HCT116 (cell line): Measurements from ENCODE around the gene TTLL9. TPM values are rescaled to one million over a fixed set of nuclear protein-coding genes. Genes with fewer than 3 reads are reported as not detected.

Experiments used
- ATAC-seq: fragments of 200-7000 bp; cut with Tn5 transposase; 2 replicates; pipeline ENCODE4 v1.9.1; 2020; ENCODE audit warnings: mild to moderate bottlenecking, moderate library complexity
- BruUV-seq: library from RNA; stranded (reverse); fragments of 400-500 nt; replicated peaks from 2 replicates; lab custom pipeline; 2021; lab: Mats Ljungman, UMichigan
- CTCF ChIA-PET: fragments of 300-600 bp; sonication (Branson Sonifier 250); formaldehyde crosslinking; loops from one replicate; lab custom pipeline; 2021; ENCODE audit warnings: antibody characterized with exemption; lab: Charles Lee
- POLR2A ChIA-PET: fragments of 300-600, 350-600 bp; sonication (Branson Sonifier 250); formaldehyde crosslinking; loops from one replicate; lab custom pipeline; 2021; ENCODE audit warnings: antibody characterized with exemption; lab: Charles Lee
- RAD21 ChIA-PET, 2 experiments: fragments of 300-600 bp; sonication (Branson Sonifier 250); formaldehyde crosslinking; loops; one replicate each; lab custom pipeline; 2023; ENCODE audit warnings: low total read pairs in 2 of 2; ENCODE audit not compliant: uncharacterized antibody in 2 of 2, unreplicated experiment in 2 of 2, low non-redundant PET in 1 of 2; lab: Charles Lee
- DNase-seq: peaks from one replicate; pipeline ENCODE4 v3.0.0-alpha.2; 2010; ENCODE audit warnings: low read depth, low spot score
- H2AFZ ChIP-seq: fragments of 200-600 bp; shearing (Covaris generic), sonication (generic); 2 replicates; pipeline ENCODE4 v1.6.1; 2017; ENCODE audit warnings: low read depth, mixed run types, mixed read lengths, antibody characterized with exemption, low read length; ENCODE audit not compliant: poor library complexity, severe bottlenecking
- H3K27ac ChIP-seq: 2 replicates; pipeline ENCODE4 v1.5.1; 2012; ENCODE audit warnings: low read depth, low read length
- H3K27me3 ChIP-seq: fragments of 200-600 bp; sonication (generic); 2 replicates; pipeline ENCODE4 v1.6.1; 2016; ENCODE audit warnings: mixed run types, low read length, mixed read lengths; ENCODE audit not compliant: insufficient read depth
- H3K36me3 ChIP-seq, 2 experiments: fragments of 200-500 bp in 1 of 2; fragments of 200-600 bp in 1 of 2; sonication (Bioruptor generic) in 1 of 2; sonication (generic) in 1 of 2; 2 replicates each; pipeline versions ENCODE4 v1.5.1 to v1.6.1; 2014 to 2016; ENCODE audit warnings: low read length in 2 of 2, inconsistent platforms in 1 of 2, mixed read lengths in 1 of 2, mixed run types in 1 of 2; ENCODE audit not compliant: insufficient read depth in 2 of 2, control insufficient read depth in 1 of 2
- H3K4me1 ChIP-seq, 2 experiments: fragments of 200-600 bp in 1 of 2; sonication (generic) in 1 of 2; 2 replicates each; pipeline versions ENCODE4 v1.5.1 to v1.6.1; 2012 to 2017; ENCODE audit warnings: low read length in 2 of 2, inconsistent platforms in 1 of 2, mild to moderate bottlenecking in 1 of 2, mixed read lengths in 1 of 2, mixed run types in 1 of 2, moderate library complexity in 1 of 2; ENCODE audit not compliant: insufficient read depth in 2 of 2, control insufficient read depth in 1 of 2
- H3K4me2 ChIP-seq: fragments of 200-600 bp; sonication (generic); 2 replicates; pipeline ENCODE4 v1.6.1; 2017; ENCODE audit warnings: mixed run types, low read length, mixed read lengths
- H3K4me3 ChIP-seq, 2 experiments: fragments of 200-600 bp in 1 of 2; sonication (generic) in 1 of 2; replicated peaks in 1 of 2; 2 replicates each; pipeline ENCODE4 v1.5.1; 2011 to 2016; ENCODE audit warnings: low read length in 2 of 2, control low read depth in 1 of 2, low read depth in 1 of 2, mild to moderate bottlenecking in 1 of 2, mixed read lengths in 1 of 2, mixed run types in 1 of 2
- H3K79me2 ChIP-seq: fragments of 200-600 bp; sonication (generic); 2 replicates; pipeline ENCODE4 v1.6.1; 2017; ENCODE audit warnings: mild to moderate bottlenecking, mixed run types, low read length, moderate library complexity, mixed read lengths; ENCODE audit not compliant: insufficient read depth
- H3K9ac ChIP-seq: fragments of 200-600 bp; sonication (generic); 2 replicates; pipeline ENCODE4 v1.6.1; 2016; ENCODE audit warnings: low read length, mixed read lengths
- H3K9me2 ChIP-seq: fragments of 200-600 bp; sonication (generic), shearing (Covaris generic); 2 replicates; pipeline ENCODE4 v1.6.1; 2017; ENCODE audit warnings: mixed run types, mild to moderate bottlenecking, moderate library complexity; ENCODE audit not compliant: insufficient read depth
- H3K9me3 ChIP-seq, 2 experiments: fragments of 200-500 bp in 1 of 2; fragments of 200-600 bp in 1 of 2; sonication (Bioruptor generic) in 1 of 2; sonication (generic) in 1 of 2; 2 replicates each; pipeline ENCODE4 v1.6.1; 2014 to 2017; ENCODE audit warnings: low read length in 2 of 2, mixed read lengths in 2 of 2, inconsistent platforms in 1 of 2, low read depth in 1 of 2, mild to moderate bottlenecking in 1 of 2, mixed run types in 1 of 2, moderate library complexity in 1 of 2; ENCODE audit not compliant: control insufficient read depth in 1 of 2, insufficient read depth in 1 of 2
- H4K20me1 ChIP-seq: fragments of 200-600 bp; sonication (generic), shearing (Covaris generic); 2 replicates; pipeline ENCODE4 v1.6.1; 2017; ENCODE audit warnings: mixed run types, mild to moderate bottlenecking, moderate library complexity; ENCODE audit not compliant: insufficient read depth
- CBX3 ChIP-seq: IDR thresholded peaks from 2 replicates; pipeline ENCODE4 v1.6.1; 2012; ENCODE audit warnings: low read depth
- EGR1 ChIP-seq: IDR thresholded peaks from 2 replicates; pipeline ENCODE4 v1.6.1; 2012; ENCODE audit warnings: low read depth
- ELF1 ChIP-seq: IDR thresholded peaks from 2 replicates; pipeline ENCODE4 v1.6.1; 2012; ENCODE audit warnings: low read depth, borderline replicate concordance
- EZH2 ChIP-seq: fragments of 200-600 bp; sonication (generic); IDR thresholded peaks from 2 replicates; pipeline ENCODE4 v1.6.1; 2017; ENCODE audit warnings: antibody characterized with exemption, mixed run types
- EZH2phosphoT487 ChIP-seq: fragments of 200-600 bp; IDR thresholded peaks from 2 replicates; pipeline ENCODE4 v1.6.1; 2018; ENCODE audit warnings: antibody characterized with exemption, borderline replicate concordance
- FOSL1 ChIP-seq: IDR thresholded peaks from 2 replicates; pipeline ENCODE4 v1.6.1; 2012; ENCODE audit warnings: low read depth
- JUND ChIP-seq: IDR thresholded peaks from 2 replicates; pipeline ENCODE4 v1.6.1; 2012
- MAX ChIP-seq: IDR thresholded peaks from 2 replicates; pipeline ENCODE4 v1.6.1; 2012
- POLR2A ChIP-seq: IDR thresholded peaks from 2 replicates; pipeline ENCODE4 v1.7.0; 2011; ENCODE audit warnings: borderline replicate concordance; ENCODE audit not compliant: insufficient read depth, insufficient read length; ENCODE audit errors: extremely low read depth
- POLR2AphosphoS5 ChIP-seq: IDR thresholded peaks from 2 replicates; pipeline ENCODE4 v1.6.1; 2011; ENCODE audit warnings: mild to moderate bottlenecking, low read depth, low read length, moderate library complexity
- REST ChIP-seq: IDR thresholded peaks from 2 replicates; pipeline ENCODE4 v1.6.1; 2012; ENCODE audit warnings: low read depth
- SRF ChIP-seq: IDR thresholded peaks from 2 replicates; pipeline ENCODE4 v1.6.1; 2012; ENCODE audit warnings: low read depth
- TCF7L2 ChIP-seq: IDR thresholded peaks from 2 replicates; pipeline ENCODE4 v1.7.0; 2011; ENCODE audit warnings: borderline replicate concordance, inconsistent platforms; ENCODE audit not compliant: insufficient read depth, insufficient read length; ENCODE audit errors: extremely low read depth
- ZBTB33 ChIP-seq: IDR thresholded peaks from 2 replicates; pipeline ENCODE4 v1.6.1; 2011; ENCODE audit warnings: mild to moderate bottlenecking, low read length, moderate library complexity; ENCODE audit not compliant: insufficient replicate concordance; ENCODE audit errors: extremely low read depth
- ZNF274 ChIP-seq: fragments of 200-500 bp; sonication (Bioruptor generic); IDR thresholded peaks from 2 replicates; pipeline ENCODE4 v1.6.1; 2014; ENCODE audit warnings: mild to moderate bottlenecking, low read depth, low read length, inconsistent platforms
- intact Hi-C: fragments of 100-400 bp; cut with micrococcal nuclease; formaldehyde crosslinking; loops from 2 replicates; pipeline ENCODE4 v1.10.0; 2022
- total RNA-seq: library from RNA; stranded (reverse); gene quantifications from one replicate; pipeline ENCODE4 v1.2.1, GENCODE V29; 2021; ENCODE audit not compliant: unreplicated experiment
- TF ChIP-seq, protein P1 (sequence below), 3 experiments: fragments of 200-600 bp in 1 of 3; sonication (generic) in 1 of 3; IDR thresholded peaks in 2 of 3; conservative IDR thresholded peaks in 1 of 3; 2 replicates each; pipeline ENCODE4 v1.5.1; 2012 to 2017; ENCODE audit warnings: low read depth in 2 of 3, low read length in 2 of 3, antibody characterized with exemption in 1 of 3, borderline replicate concordance in 1 of 3, control low read depth in 1 of 3, mild to moderate bottlenecking in 1 of 3, mixed read lengths in 1 of 3, mixed run types in 1 of 3, moderate library complexity in 1 of 3; ENCODE audit not compliant: insufficient read depth in 1 of 3
- TF ChIP-seq, protein P2 (sequence below): IDR thresholded peaks from 2 replicates; pipeline ENCODE4 v1.6.1; 2012

The TTLL9 gene
- total RNA-seq, 1 experiment from 2014 or later: not detected

GRCh38 chr20:31936420-31936819, 66.0 kb downstream of the TTLL9 start (continued):
- TF ChIP-seq TCF7L2 (no peak), POLR2AphosphoS5 (no peak), ZNF274 (no peak), POLR2A (no peak), REST (no peak)

DNA sequence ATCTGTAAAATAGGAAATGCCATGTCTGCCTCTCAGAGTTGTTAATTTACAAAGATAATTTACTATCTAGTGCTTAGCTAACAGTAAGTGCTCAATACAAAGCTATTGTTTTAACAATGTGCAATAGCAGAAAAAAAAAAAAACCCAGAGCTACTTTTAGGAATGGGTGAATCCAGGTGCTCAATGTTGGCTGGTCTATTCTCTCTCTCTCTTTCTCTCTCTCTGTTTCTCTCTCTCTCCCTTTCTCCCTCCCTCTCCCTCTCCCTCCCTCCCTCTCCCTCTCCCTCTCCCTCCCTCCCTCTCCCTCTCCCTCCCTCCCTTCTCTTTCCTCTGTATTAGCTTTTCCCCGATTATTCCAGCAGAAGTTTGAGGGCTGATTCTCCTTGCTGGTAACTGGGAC, 67.4 kb downstream of the TTLL9 start:
- no peaks in the 10 kb centered on the region for H3K9me3 ChIP-seq
- H3K4me3 ChIP-seq: no peak overlapping the region
- RAD21 ChIA-PET: no interaction called here
- H3K4me2 ChIP-seq: no peak overlapping the region
- DNase-seq (no peak), ATAC-seq (no peak)
- H3K27ac ChIP-seq: no peak overlapping the region
- no peaks in the 10 kb centered on the region for H4K20me1 ChIP-seq
- POLR2A ChIA-PET: interaction anchor here (0.9 kb wide), 1 partner anchor 14 kb away, joined by 3 read pairs; the partner anchor contains the start of gene PDRG1
- no TSS peak for BruUV-seq
- H3K9me2 ChIP-seq: no peaks in the 10 kb centered on the region
- intact Hi-C loops: no loop called here
- H3K36me3 ChIP-seq: no peaks in the 10 kb centered on the region
- H2AFZ ChIP-seq: no peak overlapping the region
- H3K79me2 ChIP-seq: no peaks in the 10 kb centered on the region
- peaks cover 0 to 6% of the 10 kb centered on the region in 2 experiments; a peak in 2 of 4 replicates for H3K4me1 ChIP-seq
- CTCF ChIA-PET: no interaction called here
- no peak overlapping the region for H3K9ac ChIP-seq
- H3K27me3 ChIP-seq: no peaks in the 10 kb centered on the region
- TF ChIP-seq EGR1 (no peak), FOSL1 (no peak), ELF1 (no peak), MAX (no peak), POLR2AphosphoS5 (no peak), JUND (no peak), SRF (no peak), CBX3 (no peak), ZNF274 (no peak), EZH2 (no peak), EZH2phosphoT487 (no peak), ZBTB33 (no peak)
- TF ChIP-seq, protein P1, sequence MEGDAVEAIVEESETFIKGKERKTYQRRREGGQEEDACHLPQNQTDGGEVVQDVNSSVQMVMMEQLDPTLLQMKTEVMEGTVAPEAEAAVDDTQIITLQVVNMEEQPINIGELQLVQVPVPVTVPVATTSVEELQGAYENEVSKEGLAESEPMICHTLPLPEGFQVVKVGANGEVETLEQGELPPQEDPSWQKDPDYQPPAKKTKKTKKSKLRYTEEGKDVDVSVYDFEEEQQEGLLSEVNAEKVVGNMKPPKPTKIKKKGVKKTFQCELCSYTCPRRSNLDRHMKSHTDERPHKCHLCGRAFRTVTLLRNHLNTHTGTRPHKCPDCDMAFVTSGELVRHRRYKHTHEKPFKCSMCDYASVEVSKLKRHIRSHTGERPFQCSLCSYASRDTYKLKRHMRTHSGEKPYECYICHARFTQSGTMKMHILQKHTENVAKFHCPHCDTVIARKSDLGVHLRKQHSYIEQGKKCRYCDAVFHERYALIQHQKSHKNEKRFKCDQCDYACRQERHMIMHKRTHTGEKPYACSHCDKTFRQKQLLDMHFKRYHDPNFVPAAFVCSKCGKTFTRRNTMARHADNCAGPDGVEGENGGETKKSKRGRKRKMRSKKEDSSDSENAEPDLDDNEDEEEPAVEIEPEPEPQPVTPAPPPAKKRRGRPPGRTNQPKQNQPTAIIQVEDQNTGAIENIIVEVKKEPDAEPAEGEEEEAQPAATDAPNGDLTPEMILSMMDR (IDR thresholded peaks at IDR 0.05 in 2 of 3, conservative IDR thresholded peaks at IDR 0.05 in 1 of 3; ENCODE audit: borderline replicate concordance in 1 of 3, insufficient read depth in 1 of 3, low read depth in 2 of 3, low read length in 2 of 3): no peak
- TF ChIP-seq, protein P2, sequence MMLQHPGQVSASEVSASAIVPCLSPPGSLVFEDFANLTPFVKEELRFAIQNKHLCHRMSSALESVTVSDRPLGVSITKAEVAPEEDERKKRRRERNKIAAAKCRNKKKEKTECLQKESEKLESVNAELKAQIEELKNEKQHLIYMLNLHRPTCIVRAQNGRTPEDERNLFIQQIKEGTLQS: no peak
